NCI-H1048 (cell line): Measurements from ENCODE around the gene PANX3.
A peak's percentile ranks its signal among the peaks of the same experiment; 100 is the strongest.

ENCODE experiments used
- DNase-seq: peaks from one replicate; lab custom pipeline; 2025; lab: John Stamatoyannopoulos, UW

PANX3 gene

GRCh38 chr11:124612567-124613246, 1.5 kb downstream of the PANX3 start:
- no peak for DNase-seq

GRCh38 chr11:124618863-124619262, 7.6 kb downstream of the PANX3 start:
- no peak for DNase-seq

- DNase-seq: peak; percentile 63
These were observed 11.6 kb downstream of the PANX3 start, which contains the start of gene TBRG1 for GRCh38 chr11:124622531-124623451. TBRG1 (plus strand) TSS chr11:124622864; CDS start chr11:124623084, 220 bp downstream.

- DNase-seq: no peak
These were observed 12.8 kb downstream of the PANX3 start for GRCh38 chr11:124623861-124624525.

GRCh38 chr11:124625504-124626168, 14.4 kb downstream of the PANX3 start:
- no peak for DNase-seq

GRCh38 chr11:124627546-124627945, 16.3 kb downstream of the PANX3 start:
- DNase-seq: no peak

- no peak for DNase-seq
These were observed 18.7 kb downstream of the PANX3 start for GRCh38 chr11:124629961-124630360.

GRCh38 chr11:124633355-124633754, 22.1 kb downstream of the PANX3 start:
- no peak for DNase-seq

- DNase-seq: no peak
These were observed 24.7 kb downstream of the PANX3 start for GRCh38 chr11:124635932-124636331.

GRCh38 chr11:124638500-124638899, 27.3 kb downstream of the PANX3 start:
- no peak for DNase-seq

- DNase-seq: no peak
These were observed 28.0 kb downstream of the PANX3 start for GRCh38 chr11:124639186-124639585.

- DNase-seq: no peak
These were observed 29.4 kb downstream of the PANX3 start for GRCh38 chr11:124640666-124641065.

GRCh38 chr11:124642628-124643027, 31.4 kb downstream of the PANX3 start:
- DNase-seq: no peak

GRCh38 chr11:124643042-124643604, 31.9 kb downstream of the PANX3 start:
- DNase-seq: no peak

- no peak for DNase-seq
These were observed 32.6 kb downstream of the PANX3 start for GRCh38 chr11:124643605-124644425.

GRCh38 chr11:124644426-124645280, 33.4 kb downstream of the PANX3 start:
- peak; percentile 31 for DNase-seq

GRCh38 chr11:124646148-124646547, 34.9 kb downstream of the PANX3 start:
- no peak for DNase-seq

GRCh38 chr11:124648610-124649009, 37.4 kb downstream of the PANX3 start:
- no peak for DNase-seq

- no peak for DNase-seq
These were observed 45.8 kb downstream of the PANX3 start for GRCh38 chr11:124656774-124657630.
